ENCODE results near the gene ATP6V1G2.

The ATP6V1G2 gene

DNA sequence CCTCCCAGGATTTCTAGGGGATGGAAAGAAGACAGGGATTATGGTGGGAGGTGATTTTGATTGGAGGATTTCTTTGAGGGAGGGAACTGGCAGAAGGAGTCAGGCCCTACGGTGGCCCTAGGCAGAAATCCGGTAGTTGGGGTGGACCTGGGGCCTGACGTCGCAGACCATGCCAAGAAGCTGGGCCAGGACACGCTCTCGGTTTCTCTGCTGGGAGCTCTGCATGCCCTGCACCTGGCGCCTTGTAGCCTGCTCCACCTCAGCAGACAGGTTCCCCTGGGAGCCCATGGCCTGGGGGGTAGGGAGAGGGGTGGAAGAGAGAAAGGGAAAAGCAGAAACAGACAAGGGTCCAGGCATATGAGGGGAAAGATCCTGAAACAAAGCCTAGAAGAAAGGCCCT lies 1.1 kb downstream of the ATP6V1G2 start:
- Histone ChIP-seq H3K9me3 (ENCODE audit: control insufficient read depth, insufficient read depth, low read length) (no peaks in the 10 kb centered on the region), H3K36me3 (ENCODE audit: control insufficient read depth, insufficient read depth, low read length) (peaks cover 25% of the 10 kb centered on the region), H3K4me1 (ENCODE audit: control insufficient read depth, insufficient read depth, low read length) (peaks cover 14% of the 10 kb centered on the region), H3K9ac (ENCODE audit: low read depth, low read length) (no peak overlapping the region), H3K4me3 (ENCODE audit: low read depth, low read length) (no peak overlapping the region; the same call in 1 of the 2 replicates), H3K27me3 (ENCODE audit: control insufficient read depth, insufficient read depth, low read length) (no peaks in the 10 kb centered on the region), H3K27ac (ENCODE audit: low read depth, low read length) (no peak overlapping the region)

DNA sequence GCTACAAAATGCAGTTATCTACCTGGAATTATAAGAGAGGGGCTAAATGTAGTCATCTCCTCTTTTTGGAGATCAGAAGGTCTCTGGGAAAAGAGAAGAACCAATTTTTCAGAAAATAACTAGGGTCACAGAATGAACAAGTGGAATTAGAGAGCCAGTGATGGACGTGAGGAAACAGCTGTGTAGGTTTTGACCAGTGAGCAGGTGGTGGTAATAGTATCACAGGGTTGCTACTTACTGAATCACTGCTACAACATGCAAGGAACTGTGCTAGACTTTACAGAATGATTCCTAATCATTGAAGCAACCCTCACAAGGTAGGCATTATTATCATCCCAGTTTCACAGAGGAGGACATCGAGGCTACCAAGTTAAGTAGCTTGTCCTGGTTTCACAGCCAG lies 1.7 kb downstream of the ATP6V1G2 start:
- H3K36me3 ChIP-seq (ENCODE audit: control insufficient read depth, insufficient read depth, low read length) = peaks cover 27% of the 10 kb centered on the region
- no peak overlapping the region for H3K4me3 ChIP-seq (ENCODE audit: low read depth, low read length)
- H3K4me1 ChIP-seq (ENCODE audit: control insufficient read depth, insufficient read depth, low read length) = peaks cover 20% of the 10 kb centered on the region
- H3K9me3 ChIP-seq (ENCODE audit: control insufficient read depth, insufficient read depth, low read length) = no peaks in the 10 kb centered on the region
- no peak overlapping the region for H3K27ac ChIP-seq (ENCODE audit: low read depth, low read length)
- no peak overlapping the region for H3K9ac ChIP-seq (ENCODE audit: low read depth, low read length)
- no peaks in the 10 kb centered on the region for H3K27me3 ChIP-seq (ENCODE audit: control insufficient read depth, insufficient read depth, low read length)

DNA sequence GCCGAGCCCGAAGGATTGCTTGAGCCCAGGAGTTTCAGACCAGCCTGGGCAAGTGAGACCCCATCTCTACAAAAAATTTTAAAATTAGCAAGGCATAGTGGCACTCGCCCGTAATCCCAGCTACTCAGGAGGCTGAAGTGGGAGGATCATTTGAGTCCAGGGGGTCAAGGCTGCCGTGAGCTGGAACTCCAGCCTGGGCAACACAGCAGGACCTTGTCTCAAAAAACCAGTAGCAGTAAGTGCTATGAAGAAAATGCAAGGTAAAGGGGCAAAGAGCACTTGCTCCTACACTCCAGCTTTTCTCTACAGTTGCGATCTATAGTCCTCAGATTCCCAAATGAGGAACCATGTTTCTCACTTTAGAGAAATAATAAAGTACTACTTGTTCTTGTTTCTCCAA lies 2.8 kb downstream of the ATP6V1G2 start:
- H3K9ac ChIP-seq (ENCODE audit: low read depth, low read length) = no peak overlapping the region
- no peaks in the 10 kb centered on the region for H3K9me3 ChIP-seq (ENCODE audit: control insufficient read depth, insufficient read depth, low read length)
- no peaks in the 10 kb centered on the region for H3K27me3 ChIP-seq (ENCODE audit: control insufficient read depth, insufficient read depth, low read length)
- no peak overlapping the region for H3K4me3 ChIP-seq (ENCODE audit: low read depth, low read length)
- H3K36me3 ChIP-seq (ENCODE audit: control insufficient read depth, insufficient read depth, low read length) = peaks cover 27% of the 10 kb centered on the region
- peaks cover 30% of the 10 kb centered on the region for H3K4me1 ChIP-seq (ENCODE audit: control insufficient read depth, insufficient read depth, low read length)
- H3K27ac ChIP-seq (ENCODE audit: low read depth, low read length) = no peak overlapping the region

DNA sequence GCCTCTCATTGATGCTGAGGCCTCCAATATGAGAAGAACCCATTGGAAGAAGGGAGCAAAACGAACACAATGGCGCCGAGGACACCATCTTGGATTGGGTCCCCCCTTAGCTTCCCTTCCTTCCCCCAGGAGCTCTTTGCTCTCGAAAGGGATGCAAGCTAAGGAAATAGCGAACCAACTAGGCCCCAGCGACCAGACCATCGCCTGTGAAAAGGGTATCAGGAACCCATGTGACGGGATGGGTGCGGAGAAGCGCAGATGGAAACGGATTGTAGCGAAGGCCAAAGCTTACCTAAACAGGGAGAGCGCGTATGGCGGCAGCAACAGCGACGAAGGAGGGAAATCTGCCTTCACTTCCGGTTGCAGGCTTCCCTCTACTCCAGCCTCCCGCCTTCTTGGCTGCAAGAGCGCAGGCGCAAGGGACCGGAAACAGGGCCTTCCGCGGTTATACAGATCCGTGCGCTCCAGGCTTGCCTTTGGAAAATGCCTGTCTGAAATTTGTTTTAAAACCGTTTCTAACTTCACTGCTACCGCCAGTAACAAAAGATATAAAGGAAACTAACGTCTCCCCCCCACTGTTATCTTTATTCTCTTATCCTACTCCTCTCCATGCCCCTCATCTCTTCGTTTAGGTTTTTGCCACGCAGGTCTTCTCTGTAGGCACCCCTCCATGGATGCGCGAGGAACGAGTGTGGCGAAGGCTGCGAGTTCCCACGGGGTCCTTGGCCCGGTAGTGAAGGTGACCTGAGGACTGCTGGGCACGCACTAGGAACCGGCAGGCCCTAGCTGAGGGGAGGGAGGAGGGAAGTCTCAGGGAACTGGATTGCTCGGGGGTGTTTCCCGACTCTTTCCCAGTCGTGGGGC lies 4.5 kb downstream of the ATP6V1G2 start, which contains the start of gene DDX39B:
Gene DDX39B, minus strand, starts transcription at position 346 of the 864 bp plus-strand sequence. CDS start 1,471 bp downstream, outside the sequence.
- peaks cover 30% of the 10 kb centered on the region for H3K4me1 ChIP-seq (ENCODE audit: control insufficient read depth, insufficient read depth, low read length)
- H3K27me3 ChIP-seq (ENCODE audit: control insufficient read depth, insufficient read depth, low read length) = no peaks in the 10 kb centered on the region
- H3K9me3 ChIP-seq (ENCODE audit: control insufficient read depth, insufficient read depth, low read length) = no peaks in the 10 kb centered on the region
- H3K36me3 ChIP-seq (ENCODE audit: control insufficient read depth, insufficient read depth, low read length) = peaks cover 40% of the 10 kb centered on the region
- peak within 1 kb of the TSS; percentile 99 for H3K27ac ChIP-seq (ENCODE audit: low read depth, low read length)
- peak within 1 kb of the TSS; percentile 97 for H3K4me3 ChIP-seq (ENCODE audit: low read depth, low read length)
- H3K9ac ChIP-seq (ENCODE audit: low read depth, low read length) = peak within 1 kb of the TSS; percentile 97

DNA sequence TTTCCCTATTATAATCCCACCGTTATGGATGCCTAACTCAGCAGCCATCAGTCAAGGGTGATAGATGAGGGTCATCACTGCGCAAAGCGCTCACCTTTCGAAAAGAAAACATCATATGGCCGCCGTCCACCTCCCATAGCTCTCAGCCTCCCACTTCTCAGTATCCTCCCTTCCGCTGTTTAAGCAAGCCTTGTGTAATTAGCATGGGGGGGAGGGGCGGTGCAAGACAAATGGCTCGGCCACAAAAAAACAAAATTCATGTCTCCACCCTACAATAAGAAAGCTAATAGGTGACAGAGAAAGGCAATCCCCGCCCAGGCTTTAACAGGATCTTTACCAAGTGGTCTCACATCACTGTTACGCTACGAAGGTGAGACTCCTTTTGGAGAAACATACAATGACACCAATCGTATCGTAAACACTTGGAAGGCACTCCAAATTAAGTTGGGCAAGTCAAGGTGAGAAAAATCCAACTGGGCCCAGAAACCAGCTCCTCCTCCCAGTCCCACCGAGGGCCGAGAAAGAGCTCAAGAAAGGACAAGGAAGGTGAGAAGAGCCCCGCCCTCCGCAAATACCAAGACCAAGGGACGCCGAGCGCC lies 5.2 kb downstream of the ATP6V1G2 start:
- Histone ChIP-seq H3K4me3 (ENCODE audit: low read depth, low read length) (peak overlapping the region; percentile 97), H3K9me3 (ENCODE audit: control insufficient read depth, insufficient read depth, low read length) (no peaks in the 10 kb centered on the region), H3K4me1 (ENCODE audit: control insufficient read depth, insufficient read depth, low read length) (peaks cover 28% of the 10 kb centered on the region), H3K27me3 (ENCODE audit: control insufficient read depth, insufficient read depth, low read length) (no peaks in the 10 kb centered on the region), H3K9ac (ENCODE audit: low read depth, low read length) (peak overlapping the region; percentile 97), H3K36me3 (ENCODE audit: control insufficient read depth, insufficient read depth, low read length) (peaks cover 47% of the 10 kb centered on the region), H3K27ac (ENCODE audit: low read depth, low read length) (peak overlapping the region; percentile 99)

DNA sequence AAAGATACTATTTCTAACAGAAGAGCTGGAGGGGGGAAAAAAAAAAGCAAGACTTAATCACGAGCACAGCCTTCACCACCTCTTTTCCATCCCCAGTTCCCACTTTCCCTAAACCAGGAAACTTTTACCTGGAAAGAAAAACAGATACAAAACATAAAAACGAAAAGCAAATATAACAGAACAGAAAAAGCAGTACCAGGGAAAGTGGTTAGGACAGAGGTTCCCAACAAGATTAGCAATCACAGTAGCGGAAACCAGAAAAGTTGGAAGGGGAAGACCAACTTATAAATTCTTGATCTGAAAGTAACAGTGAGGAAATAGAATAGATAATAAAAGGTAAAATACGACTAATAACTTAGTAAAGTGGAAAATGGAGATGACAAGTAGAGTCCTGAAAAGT lies 5.8 kb downstream of the ATP6V1G2 start:
- Histone ChIP-seq H3K4me1 (ENCODE audit: control insufficient read depth, insufficient read depth, low read length) (peaks cover 23% of the 10 kb centered on the region), H3K27ac (ENCODE audit: low read depth, low read length) (no peak overlapping the region), H3K9ac (ENCODE audit: low read depth, low read length) (peak overlapping the region; percentile 97), H3K27me3 (ENCODE audit: control insufficient read depth, insufficient read depth, low read length) (no peaks in the 10 kb centered on the region), H3K36me3 (ENCODE audit: control insufficient read depth, insufficient read depth, low read length) (peaks cover 52% of the 10 kb centered on the region), H3K4me3 (ENCODE audit: low read depth, low read length) (peak overlapping the region; percentile 97), H3K9me3 (ENCODE audit: control insufficient read depth, insufficient read depth, low read length) (no peaks in the 10 kb centered on the region)

DNA sequence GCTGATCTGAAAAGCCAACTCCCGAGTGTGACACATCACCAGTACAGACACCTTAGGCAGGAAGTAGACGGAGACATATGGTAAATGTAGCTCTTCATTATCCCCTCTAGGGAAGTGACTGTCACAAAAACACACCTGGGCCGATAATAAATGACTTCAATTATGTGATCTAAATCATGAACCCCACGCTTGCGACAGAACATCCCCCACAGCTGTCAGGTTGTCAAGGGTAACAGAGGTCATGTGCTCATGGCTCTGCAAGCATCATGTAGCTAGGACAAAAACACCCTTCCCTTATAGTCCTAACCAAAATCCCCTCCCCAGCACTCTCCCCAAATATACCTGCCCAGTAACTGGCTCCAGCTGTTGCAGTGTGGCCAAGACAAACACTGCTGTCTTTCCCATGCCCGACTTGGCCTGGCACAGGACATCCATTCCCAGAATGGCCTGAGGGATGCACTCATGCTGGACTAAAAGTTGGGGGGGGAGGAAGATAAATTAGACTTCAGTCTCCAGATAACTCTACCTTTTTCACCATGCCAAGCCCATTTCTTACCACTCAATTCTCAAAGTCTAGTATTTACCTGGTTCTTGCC lies 7.5 kb downstream of the ATP6V1G2 start:
- H3K27ac ChIP-seq (ENCODE audit: low read depth, low read length) = no peak overlapping the region
- no peaks in the 10 kb centered on the region for H3K9me3 ChIP-seq (ENCODE audit: control insufficient read depth, insufficient read depth, low read length)
- peak overlapping the region; percentile 97; the same call in 1 of the 2 replicates for H3K4me3 ChIP-seq (ENCODE audit: low read depth, low read length)
- H3K4me1 ChIP-seq (ENCODE audit: control insufficient read depth, insufficient read depth, low read length) = peaks cover 22% of the 10 kb centered on the region
- H3K9ac ChIP-seq (ENCODE audit: low read depth, low read length) = peak overlapping the region; percentile 9; the same call in 1 of the 2 replicates
- H3K27me3 ChIP-seq (ENCODE audit: control insufficient read depth, insufficient read depth, low read length) = no peaks in the 10 kb centered on the region
- peaks cover 70% of the 10 kb centered on the region for H3K36me3 ChIP-seq (ENCODE audit: control insufficient read depth, insufficient read depth, low read length)

DNA sequence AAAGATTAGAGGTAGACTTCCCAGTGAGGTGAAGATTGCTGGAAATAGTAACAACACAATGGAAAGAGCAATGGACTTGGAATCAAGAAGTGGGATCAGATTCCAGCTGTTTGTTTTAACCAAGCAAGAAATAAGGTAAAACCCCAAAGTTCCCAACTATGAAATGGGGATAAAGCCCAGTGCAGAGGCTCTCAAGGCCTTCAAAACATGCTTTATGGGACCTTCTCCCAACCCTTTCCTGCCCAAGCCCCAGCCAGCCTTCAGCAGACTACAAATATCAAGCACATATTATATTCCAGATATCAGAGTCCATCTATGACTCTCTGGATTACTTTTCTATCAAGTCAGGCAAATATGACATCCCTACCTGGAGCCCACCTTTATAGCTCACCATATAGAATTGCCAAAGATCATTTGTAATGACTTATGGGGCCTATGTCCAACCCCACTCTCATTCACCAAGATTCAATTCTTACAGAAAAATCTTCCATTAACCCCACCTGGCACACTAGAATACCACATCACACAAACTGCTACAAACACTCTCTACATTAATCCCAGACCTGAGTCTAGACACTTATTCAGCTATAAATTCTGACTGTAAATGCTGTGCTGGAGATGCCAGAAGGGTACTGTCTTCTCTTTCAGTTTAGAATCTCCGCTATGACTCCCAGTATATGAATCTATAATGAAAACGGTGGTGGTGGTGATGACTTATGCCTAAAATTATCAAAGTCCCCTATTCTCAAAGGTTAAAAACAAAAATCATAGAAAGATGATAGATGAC lies 10.7 kb downstream of the ATP6V1G2 start:
- Histone ChIP-seq H3K9me3 (ENCODE audit: control insufficient read depth, insufficient read depth, low read length) (no peaks in the 10 kb centered on the region), H3K36me3 (ENCODE audit: control insufficient read depth, insufficient read depth, low read length) (peaks cover 100% of the 10 kb centered on the region), H3K9ac (ENCODE audit: low read depth, low read length) (no peak overlapping the region), H3K27ac (ENCODE audit: low read depth, low read length) (no peak overlapping the region), H3K4me1 (ENCODE audit: control insufficient read depth, insufficient read depth, low read length) (peaks cover 18% of the 10 kb centered on the region), H3K4me3 (ENCODE audit: low read depth, low read length) (no peak overlapping the region), H3K27me3 (ENCODE audit: control insufficient read depth, insufficient read depth, low read length) (no peaks in the 10 kb centered on the region)

DNA sequence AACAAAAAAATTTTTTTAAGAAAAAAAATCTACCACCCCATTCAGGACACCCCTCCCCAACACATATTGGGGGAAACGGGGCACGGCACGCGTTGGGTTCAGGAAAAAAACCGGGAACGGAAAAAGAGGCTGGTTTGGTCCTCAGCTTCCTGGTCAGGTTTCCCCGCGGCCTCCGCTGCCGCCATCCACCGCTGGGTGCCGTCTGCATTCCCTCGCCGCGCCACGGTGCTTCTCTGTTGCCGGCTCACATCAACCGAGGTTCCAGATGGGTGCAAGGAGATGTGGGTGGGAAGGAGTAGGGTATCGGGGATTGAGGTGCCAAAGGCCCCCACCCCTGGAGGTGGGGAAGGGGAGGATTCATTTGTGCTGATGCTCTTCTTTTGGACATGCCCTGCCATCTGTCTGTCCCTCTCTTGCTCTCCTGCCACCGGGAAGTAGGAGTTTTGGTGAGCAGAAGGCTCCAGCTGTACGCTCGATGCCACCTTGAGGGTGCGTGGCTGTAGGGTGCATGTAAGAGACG lies 11.8 kb downstream of the ATP6V1G2 start:
- H3K4me1 ChIP-seq (ENCODE audit: control insufficient read depth, insufficient read depth, low read length) = peaks cover 9% of the 10 kb centered on the region; the same call in 1 of the 2 replicates
- H3K27ac ChIP-seq (ENCODE audit: low read depth, low read length) = no peak overlapping the region
- H3K27me3 ChIP-seq (ENCODE audit: control insufficient read depth, insufficient read depth, low read length) = no peaks in the 10 kb centered on the region
- no peaks in the 10 kb centered on the region for H3K9me3 ChIP-seq (ENCODE audit: control insufficient read depth, insufficient read depth, low read length)
- H3K9ac ChIP-seq (ENCODE audit: low read depth, low read length) = no peak overlapping the region
- H3K36me3 ChIP-seq (ENCODE audit: control insufficient read depth, insufficient read depth, low read length) = peaks cover 100% of the 10 kb centered on the region
- H3K4me3 ChIP-seq (ENCODE audit: low read depth, low read length) = no peak overlapping the region

DNA sequence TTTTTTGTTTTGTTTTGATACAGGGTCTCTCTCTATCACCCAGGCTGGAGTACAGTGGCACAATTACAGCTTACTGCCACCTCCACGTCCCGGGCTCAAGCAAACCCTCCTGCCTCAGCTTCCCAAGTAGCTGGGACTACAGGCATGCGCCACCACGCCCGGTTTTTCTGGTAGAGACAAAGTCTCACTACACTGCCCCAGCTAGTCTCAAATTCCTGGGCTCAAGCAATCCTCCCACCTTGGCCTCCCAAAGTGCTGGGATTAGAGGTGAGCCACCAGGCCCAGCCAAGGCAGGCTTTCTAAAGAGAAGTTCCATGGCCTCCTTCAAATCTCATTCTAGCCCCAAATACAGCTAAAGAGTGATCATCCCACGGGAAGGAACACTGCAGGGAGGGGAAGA lies 12.4 kb downstream of the ATP6V1G2 start:
- H3K27ac ChIP-seq (ENCODE audit: low read depth, low read length) = no peak overlapping the region
- H3K4me3 ChIP-seq (ENCODE audit: low read depth, low read length) = no peak overlapping the region
- no peaks in the 10 kb centered on the region for H3K9me3 ChIP-seq (ENCODE audit: control insufficient read depth, insufficient read depth, low read length)
- no peaks in the 10 kb centered on the region for H3K27me3 ChIP-seq (ENCODE audit: control insufficient read depth, insufficient read depth, low read length)
- H3K4me1 ChIP-seq (ENCODE audit: control insufficient read depth, insufficient read depth, low read length) = peaks cover 3% of the 10 kb centered on the region; the same call in 1 of the 2 replicates
- no peak overlapping the region for H3K9ac ChIP-seq (ENCODE audit: low read depth, low read length)
- H3K36me3 ChIP-seq (ENCODE audit: control insufficient read depth, insufficient read depth, low read length) = peaks cover 97% of the 10 kb centered on the region
